Breast epithelium (tissue), 3 donors: ENCODE data around the gene RPS2.

Experiments
- POLR2A ChIP-seq: fragments of 450-650 bp; IDR thresholded peaks from one replicate; pipeline ENCODE4 v1.6.1; 2016; ENCODE audit warnings: antibody characterized with exemption, mild to moderate bottlenecking, moderate library complexity
- TF ChIP-seq, protein P1 (sequence below), 3 donors: fragments of 450-650 bp; IDR thresholded peaks; one replicate each; pipeline ENCODE4 v1.5.1; 2016 to 2017; ENCODE audit warnings: antibody characterized with exemption in 3 of 3, mild to moderate bottlenecking in 3 of 3, moderate library complexity in 3 of 3

DNA sequence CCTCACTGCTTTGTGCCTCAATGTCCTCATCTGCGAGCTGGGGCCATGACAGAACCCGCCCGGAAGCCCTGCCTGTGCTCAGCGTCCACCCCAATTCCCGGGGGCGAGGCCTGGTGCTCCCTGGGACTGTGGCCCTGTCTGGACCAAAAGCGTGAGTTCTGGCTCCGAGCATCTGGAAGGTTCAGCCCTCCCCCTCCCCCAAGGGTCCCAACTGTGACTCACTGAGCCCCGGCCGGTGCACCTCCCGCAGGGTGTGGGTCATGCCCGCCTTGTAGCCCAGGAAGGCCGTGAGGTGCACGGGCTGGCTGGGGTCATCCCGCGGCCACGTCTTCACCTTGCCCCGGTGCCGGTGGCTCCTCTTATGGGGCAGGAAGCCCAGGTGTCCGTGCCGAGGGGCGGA lies 10.9 kb downstream of the RPS2 start:
- TF ChIP-seq, protein P1, sequence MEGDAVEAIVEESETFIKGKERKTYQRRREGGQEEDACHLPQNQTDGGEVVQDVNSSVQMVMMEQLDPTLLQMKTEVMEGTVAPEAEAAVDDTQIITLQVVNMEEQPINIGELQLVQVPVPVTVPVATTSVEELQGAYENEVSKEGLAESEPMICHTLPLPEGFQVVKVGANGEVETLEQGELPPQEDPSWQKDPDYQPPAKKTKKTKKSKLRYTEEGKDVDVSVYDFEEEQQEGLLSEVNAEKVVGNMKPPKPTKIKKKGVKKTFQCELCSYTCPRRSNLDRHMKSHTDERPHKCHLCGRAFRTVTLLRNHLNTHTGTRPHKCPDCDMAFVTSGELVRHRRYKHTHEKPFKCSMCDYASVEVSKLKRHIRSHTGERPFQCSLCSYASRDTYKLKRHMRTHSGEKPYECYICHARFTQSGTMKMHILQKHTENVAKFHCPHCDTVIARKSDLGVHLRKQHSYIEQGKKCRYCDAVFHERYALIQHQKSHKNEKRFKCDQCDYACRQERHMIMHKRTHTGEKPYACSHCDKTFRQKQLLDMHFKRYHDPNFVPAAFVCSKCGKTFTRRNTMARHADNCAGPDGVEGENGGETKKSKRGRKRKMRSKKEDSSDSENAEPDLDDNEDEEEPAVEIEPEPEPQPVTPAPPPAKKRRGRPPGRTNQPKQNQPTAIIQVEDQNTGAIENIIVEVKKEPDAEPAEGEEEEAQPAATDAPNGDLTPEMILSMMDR (IDR thresholded peaks at IDR 0.05) = no peak
- no peak for TF ChIP-seq POLR2A
